ENCODE measurements around the gene RCAN2. TPM values are rescaled to one million over a fixed set of nuclear protein-coding genes. Genes with fewer than 3 reads are reported as not detected.

RCAN2 gene
- total RNA-seq, 2 experiments from 2014 or later = 0.37 to 0.43 TPM

- no peaks in the 10 kb centered on the region for H3K9me3 Mint-ChIP-seq
- no peak overlapping the region for H3K27ac Mint-ChIP-seq
- peaks cover 11% of the 10 kb centered on the region for H3K27me3 Mint-ChIP-seq (ENCODE audit: low read depth)
- no peak for DNase-seq
- no peaks in the 10 kb centered on the region for H3K4me1 Mint-ChIP-seq (ENCODE audit: low read depth)
- CTCF ChIA-PET = no interaction called here
- H3K4me3 Mint-ChIP-seq = no peak overlapping the region
- no peaks in the 10 kb centered on the region for H3K36me3 Mint-ChIP-seq (ENCODE audit: low read depth)
- intact Hi-C loops (cut with micrococcal nuclease) = no loop called here
Observed at GRCh38 chr6:46306431-46306830, 184.8 kb downstream of the RCAN2 start.

GRCh38 chr6:46305833-46306232 lies 185.4 kb downstream of the RCAN2 start:
- no peak overlapping the region for H3K4me3 Mint-ChIP-seq
- no peak overlapping the region for H3K27ac Mint-ChIP-seq
- H3K4me1 Mint-ChIP-seq (ENCODE audit: low read depth) = no peaks in the 10 kb centered on the region
- H3K36me3 Mint-ChIP-seq (ENCODE audit: low read depth) = no peaks in the 10 kb centered on the region
- H3K27me3 Mint-ChIP-seq (ENCODE audit: low read depth) = peaks cover 13% of the 10 kb centered on the region
- H3K9me3 Mint-ChIP-seq = no peaks in the 10 kb centered on the region
- DNase-seq = no peak
- CTCF ChIA-PET = interaction anchor here (0.6 kb wide), 1 partner anchor 189 kb away, joined by 3 read pairs; no protein-coding TSS in a partner anchor
- intact Hi-C loops (cut with micrococcal nuclease) = no loop called here

DNA sequence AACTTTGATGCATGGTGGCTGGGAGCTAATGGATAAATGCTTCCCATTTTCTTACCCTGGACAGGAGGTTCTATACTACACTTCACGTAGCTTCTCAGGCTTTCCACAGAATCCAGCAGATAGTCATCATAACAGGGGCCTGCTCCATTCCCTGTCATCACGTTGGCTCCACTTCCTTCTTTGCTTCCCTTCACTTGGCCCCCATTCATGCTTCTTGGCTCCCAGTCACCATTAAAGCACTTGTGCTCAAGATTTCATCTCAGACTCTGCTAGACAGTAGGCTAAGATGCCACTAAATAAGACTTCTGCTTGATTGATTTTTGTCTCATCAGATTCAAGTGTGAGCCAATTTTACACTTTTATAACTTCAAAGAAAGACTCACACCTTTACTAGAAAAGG lies 186.0 kb downstream of the RCAN2 start:
- peaks cover 13% of the 10 kb centered on the region for H3K27me3 Mint-ChIP-seq (ENCODE audit: low read depth)
- H3K4me1 Mint-ChIP-seq (ENCODE audit: low read depth) = no peaks in the 10 kb centered on the region
- H3K27ac Mint-ChIP-seq = no peak overlapping the region
- CTCF ChIA-PET = interaction anchor here (0.6 kb wide), 1 partner anchor 189 kb away, joined by 3 read pairs; no protein-coding TSS in a partner anchor
- no peaks in the 10 kb centered on the region for H3K36me3 Mint-ChIP-seq (ENCODE audit: low read depth)
- no peak overlapping the region for H3K4me3 Mint-ChIP-seq
- intact Hi-C loops (cut with micrococcal nuclease) = no loop called here
- no peaks in the 10 kb centered on the region for H3K9me3 Mint-ChIP-seq
- no peak for DNase-seq

DNA sequence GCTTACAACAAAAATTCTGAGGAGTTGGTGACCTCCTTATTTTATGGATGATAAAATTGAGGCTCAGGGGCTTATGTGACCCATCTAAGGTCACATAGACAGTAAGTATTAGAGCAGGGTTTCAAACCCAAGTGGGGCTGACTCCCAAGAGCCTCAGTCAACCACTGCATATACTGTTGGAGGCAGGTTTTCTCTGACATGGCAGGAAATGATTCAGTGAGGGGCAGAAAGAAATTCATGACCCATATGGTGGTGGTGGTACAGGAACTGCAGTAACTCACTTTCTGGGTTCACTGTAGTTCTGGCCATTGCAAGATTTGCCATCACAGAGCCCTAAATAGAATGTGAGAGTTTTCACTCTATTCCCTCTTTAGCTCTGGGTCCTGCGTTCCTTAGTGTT lies 188.4 kb downstream of the RCAN2 start:
- CTCF ChIA-PET = no interaction called here
- intact Hi-C loops (cut with micrococcal nuclease) = no loop called here
- Mint-ChIP-seq H3K4me3 (no peak overlapping the region), H3K9me3 (no peaks in the 10 kb centered on the region), H3K27me3 (ENCODE audit: low read depth) (peaks cover 11% of the 10 kb centered on the region), H3K4me1 (ENCODE audit: low read depth) (no peaks in the 10 kb centered on the region), H3K27ac (no peak overlapping the region), H3K36me3 (ENCODE audit: low read depth) (no peaks in the 10 kb centered on the region)
- no peak for DNase-seq

DNA sequence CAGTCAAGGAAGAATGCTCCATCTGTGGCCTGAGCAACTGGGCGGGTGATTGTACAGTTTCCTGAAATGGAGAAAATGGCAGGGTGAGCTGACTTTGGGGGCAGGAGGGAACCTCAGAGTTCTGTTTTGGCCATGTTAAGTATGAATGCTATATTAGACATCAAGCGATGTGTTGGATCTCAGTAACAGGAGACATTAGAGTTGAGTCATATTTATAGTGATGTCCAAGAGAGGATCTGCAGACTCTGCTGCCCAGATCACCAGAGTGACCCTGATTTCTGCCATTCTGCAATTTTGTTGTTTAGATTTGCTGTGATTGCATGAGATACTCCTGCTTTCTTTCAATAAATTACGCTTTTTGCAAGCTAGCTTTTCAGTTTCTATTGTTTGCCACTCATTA lies 189.1 kb downstream of the RCAN2 start:
- Mint-ChIP-seq H3K36me3 (ENCODE audit: low read depth) (no peaks in the 10 kb centered on the region), H3K4me1 (ENCODE audit: low read depth) (no peaks in the 10 kb centered on the region), H3K27ac (no peak overlapping the region), H3K27me3 (ENCODE audit: low read depth) (peaks cover 9% of the 10 kb centered on the region), H3K9me3 (no peaks in the 10 kb centered on the region), H3K4me3 (no peak overlapping the region)
- intact Hi-C loops (cut with micrococcal nuclease) = no loop called here
- no peak for DNase-seq
- CTCF ChIA-PET = no interaction called here

DNA sequence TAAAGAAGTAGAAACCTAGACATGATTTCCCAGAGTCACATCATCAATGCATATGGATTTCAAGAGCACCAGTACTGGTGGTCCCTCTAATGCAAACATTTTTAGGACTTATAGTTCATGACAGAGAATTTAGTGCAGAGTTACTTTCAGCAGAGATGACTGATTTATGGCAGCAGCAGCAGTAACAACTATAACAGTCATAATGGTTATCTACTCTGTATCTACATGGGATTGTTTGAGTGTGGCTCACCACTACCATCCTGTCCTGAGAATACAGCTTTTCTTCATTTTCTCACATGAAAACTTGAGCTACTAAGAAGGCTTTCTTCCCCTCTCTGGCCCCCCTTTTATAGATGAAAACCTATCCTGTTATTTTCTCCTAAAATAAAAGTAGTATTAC lies 192.0 kb downstream of the RCAN2 start:
- H3K4me1 Mint-ChIP-seq (ENCODE audit: low read depth) = no peaks in the 10 kb centered on the region
- intact Hi-C loops (cut with micrococcal nuclease) = no loop called here
- CTCF ChIA-PET = no interaction called here
- no peak overlapping the region for H3K27ac Mint-ChIP-seq
- DNase-seq = no peak
- H3K27me3 Mint-ChIP-seq (ENCODE audit: low read depth) = peaks cover 7% of the 10 kb centered on the region
- no peaks in the 10 kb centered on the region for H3K36me3 Mint-ChIP-seq (ENCODE audit: low read depth)
- H3K9me3 Mint-ChIP-seq = no peaks in the 10 kb centered on the region
- no peak overlapping the region for H3K4me3 Mint-ChIP-seq

- no peaks in the 10 kb centered on the region for H3K9me3 Mint-ChIP-seq
- CTCF ChIA-PET = no interaction called here
- no peak for DNase-seq
- H3K4me3 Mint-ChIP-seq = no peak overlapping the region
- peaks cover 9% of the 10 kb centered on the region for H3K27me3 Mint-ChIP-seq (ENCODE audit: low read depth)
- H3K36me3 Mint-ChIP-seq (ENCODE audit: low read depth) = no peaks in the 10 kb centered on the region
- no peaks in the 10 kb centered on the region for H3K4me1 Mint-ChIP-seq (ENCODE audit: low read depth)
- no peak overlapping the region for H3K27ac Mint-ChIP-seq
- intact Hi-C loops (cut with micrococcal nuclease) = no loop called here
Observed at GRCh38 chr6:46296586-46296985, 194.7 kb downstream of the RCAN2 start.

- Mint-ChIP-seq H3K27ac (no peak overlapping the region), H3K36me3 (ENCODE audit: low read depth) (no peaks in the 10 kb centered on the region), H3K4me1 (ENCODE audit: low read depth) (no peaks in the 10 kb centered on the region), H3K9me3 (no peaks in the 10 kb centered on the region), H3K27me3 (ENCODE audit: low read depth) (peaks cover 28% of the 10 kb centered on the region), H3K4me3 (no peak overlapping the region)
- CTCF ChIA-PET = no interaction called here
- DNase-seq = no peak
- intact Hi-C loops (cut with micrococcal nuclease) = no loop called here
Observed at GRCh38 chr6:46293641-46294316, 197.5 kb downstream of the RCAN2 start.

- no peak overlapping the region for H3K4me3 Mint-ChIP-seq
- no peaks in the 10 kb centered on the region for H3K4me1 Mint-ChIP-seq (ENCODE audit: low read depth)
- intact Hi-C loops (cut with micrococcal nuclease) = no loop called here
- no peak overlapping the region for H3K27ac Mint-ChIP-seq
- no peak for DNase-seq
- H3K36me3 Mint-ChIP-seq (ENCODE audit: low read depth) = no peaks in the 10 kb centered on the region
- H3K9me3 Mint-ChIP-seq = no peaks in the 10 kb centered on the region
- H3K27me3 Mint-ChIP-seq (ENCODE audit: low read depth) = peaks cover 32% of the 10 kb centered on the region
- CTCF ChIA-PET = interaction anchor here (0.8 kb wide), 1 partner anchor 18 kb away, joined by 3 read pairs; no protein-coding TSS in a partner anchor
Observed at GRCh38 chr6:46291880-46292279, 199.4 kb downstream of the RCAN2 start.

DNA sequence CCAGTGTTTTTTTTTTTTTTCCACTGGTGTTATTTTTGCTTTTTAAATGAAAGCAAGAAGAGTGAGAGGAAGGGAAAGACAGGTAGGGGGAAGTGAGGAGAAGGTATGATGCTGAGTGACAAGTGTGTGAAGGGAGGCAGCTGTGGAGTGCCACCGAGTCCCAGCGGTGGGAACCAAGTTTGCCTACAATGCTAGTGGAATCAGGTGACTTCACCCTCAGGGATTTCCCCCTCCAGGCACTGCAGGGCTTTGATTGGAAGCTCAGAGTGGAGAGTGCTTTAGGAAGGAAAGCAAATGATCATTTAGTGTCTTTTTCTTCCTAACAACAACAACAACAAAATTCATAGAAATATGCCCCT lies 200.0 kb downstream of the RCAN2 start:
- H3K9me3 Mint-ChIP-seq = no peaks in the 10 kb centered on the region
- no peak overlapping the region for H3K27ac Mint-ChIP-seq
- H3K4me1 Mint-ChIP-seq (ENCODE audit: low read depth) = no peaks in the 10 kb centered on the region
- intact Hi-C loops (cut with micrococcal nuclease) = no loop called here
- DNase-seq = no peak
- H3K27me3 Mint-ChIP-seq (ENCODE audit: low read depth) = peaks cover 31% of the 10 kb centered on the region
- H3K36me3 Mint-ChIP-seq (ENCODE audit: low read depth) = no peaks in the 10 kb centered on the region
- CTCF ChIA-PET = interaction anchor here (0.6 kb wide), 2 partner anchors 306 to 1128 kb away, joined by 3 to 4 read pairs; no protein-coding TSS in a partner anchor
- H3K4me3 Mint-ChIP-seq = no peak overlapping the region

DNA sequence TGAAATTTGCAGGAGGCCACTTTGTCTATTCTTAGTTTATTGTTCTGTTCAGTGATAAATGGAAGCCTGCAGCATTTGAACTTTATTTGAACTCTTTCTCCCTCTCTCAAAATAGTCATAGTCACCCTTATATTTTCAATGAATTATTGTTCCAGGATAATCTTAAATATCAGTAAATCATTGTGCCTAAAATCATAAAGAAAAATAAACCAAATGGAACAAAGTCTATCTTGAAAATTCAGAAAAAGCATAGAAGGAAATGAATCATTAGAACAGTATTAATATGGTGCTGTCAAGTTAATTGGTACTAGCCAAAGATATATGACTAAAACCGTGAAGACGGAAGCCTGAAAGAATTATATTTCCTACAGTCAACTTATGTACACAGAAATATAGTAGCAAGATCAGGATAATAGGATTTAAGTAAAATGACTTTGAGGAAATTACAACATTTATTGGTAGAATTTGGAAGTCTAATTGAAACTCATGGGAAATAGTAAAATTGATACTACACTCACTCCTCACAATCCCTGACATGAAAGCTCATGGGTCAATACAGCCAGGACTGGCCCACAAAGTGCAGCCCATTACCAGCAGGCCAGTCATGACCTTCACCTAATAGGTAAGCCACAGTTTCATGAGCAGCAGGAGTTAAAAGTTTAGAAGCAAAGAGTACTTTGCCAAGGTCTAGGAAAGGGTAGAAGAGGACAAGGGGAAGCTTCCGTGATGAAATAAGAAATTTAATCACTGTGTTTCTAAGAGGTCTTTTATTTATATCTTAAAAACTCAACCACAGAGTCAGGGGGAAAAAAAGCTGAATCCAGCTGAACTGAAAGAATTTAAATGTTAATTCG lies 200.6 kb downstream of the RCAN2 start:
- Mint-ChIP-seq H3K27ac (no peak overlapping the region), H3K27me3 (ENCODE audit: low read depth) (peaks cover 31% of the 10 kb centered on the region)
- CTCF ChIA-PET = interaction anchor here (0.6 kb wide), 2 partner anchors 306 to 1128 kb away, joined by 3 to 4 read pairs; no protein-coding TSS in a partner anchor

DNA sequence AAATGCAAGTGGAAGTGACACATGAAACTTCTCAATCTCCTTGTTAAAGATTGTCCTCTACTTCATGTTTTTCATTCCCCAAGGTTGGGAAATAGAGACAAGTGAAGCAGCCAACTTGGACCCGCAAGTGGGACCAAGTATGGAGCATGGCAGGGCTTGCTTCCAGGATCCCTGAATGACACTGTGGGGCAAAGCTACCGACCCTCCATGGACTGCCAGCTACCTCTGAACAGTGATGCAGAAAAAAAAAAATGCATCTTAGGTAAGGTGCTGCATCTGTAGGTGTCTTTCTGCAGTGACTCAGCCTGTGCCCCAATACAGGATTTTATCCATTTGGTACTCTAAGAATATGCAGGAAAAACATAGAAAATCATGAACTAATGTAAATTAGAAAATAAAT lies 201.4 kb downstream of the RCAN2 start:
- no peak for DNase-seq
- Mint-ChIP-seq H3K9me3 (no peaks in the 10 kb centered on the region), H3K4me1 (ENCODE audit: low read depth) (no peaks in the 10 kb centered on the region), H3K27ac (no peak overlapping the region), H3K27me3 (ENCODE audit: low read depth) (peaks cover 31% of the 10 kb centered on the region), H3K36me3 (ENCODE audit: low read depth) (no peaks in the 10 kb centered on the region), H3K4me3 (no peak overlapping the region)
- intact Hi-C loops (cut with micrococcal nuclease) = no loop called here
- CTCF ChIA-PET = no interaction called here

More for the DNA sequence above, 200.6 kb downstream of the RCAN2 start:
- no peaks in the 10 kb centered on the region for H3K36me3 Mint-ChIP-seq (ENCODE audit: low read depth)
- H3K9me3 Mint-ChIP-seq = no peaks in the 10 kb centered on the region
- no peak for DNase-seq
- no peaks in the 10 kb centered on the region for H3K4me1 Mint-ChIP-seq (ENCODE audit: low read depth)
- intact Hi-C loops (cut with micrococcal nuclease) = no loop called here
- no peak overlapping the region for H3K4me3 Mint-ChIP-seq

DNA sequence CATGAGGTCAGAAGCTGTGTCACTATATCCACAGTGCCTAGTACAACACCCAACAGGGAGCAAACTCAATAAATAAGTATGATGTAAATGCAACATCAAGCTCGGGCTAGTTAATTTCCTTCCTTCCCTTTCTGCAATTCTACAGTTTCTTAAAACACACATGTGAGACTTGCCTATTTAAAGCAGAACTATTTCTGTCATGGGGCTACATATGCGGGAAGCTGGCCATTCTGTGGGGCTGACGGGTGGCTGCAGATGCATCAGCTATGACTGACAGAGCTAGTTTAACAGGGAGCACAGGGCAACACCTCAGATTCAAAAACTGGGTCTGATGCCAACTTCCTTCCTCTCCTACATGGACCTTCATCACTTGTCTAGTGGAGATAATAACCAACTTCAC lies 202.4 kb downstream of the RCAN2 start:
- CTCF ChIA-PET = no interaction called here
- intact Hi-C loops (cut with micrococcal nuclease) = no loop called here
- Mint-ChIP-seq H3K27ac (no peak overlapping the region), H3K9me3 (no peaks in the 10 kb centered on the region), H3K36me3 (ENCODE audit: low read depth) (no peaks in the 10 kb centered on the region), H3K4me1 (ENCODE audit: low read depth) (no peaks in the 10 kb centered on the region), H3K4me3 (no peak overlapping the region), H3K27me3 (ENCODE audit: low read depth) (peaks cover 31% of the 10 kb centered on the region)
- DNase-seq = no peak
